Activated T-cell treated with anti-CD3 and anti-CD28 coated beads for 24 hours (primary cell): ENCODE results near the gene NEGR1.

Experiments used
- DNase-seq: peaks from one replicate; pipeline ENCODE4 v3.0.0-alpha.2; 2020; ENCODE audit warnings: low read depth

The NEGR1 gene

DNA sequence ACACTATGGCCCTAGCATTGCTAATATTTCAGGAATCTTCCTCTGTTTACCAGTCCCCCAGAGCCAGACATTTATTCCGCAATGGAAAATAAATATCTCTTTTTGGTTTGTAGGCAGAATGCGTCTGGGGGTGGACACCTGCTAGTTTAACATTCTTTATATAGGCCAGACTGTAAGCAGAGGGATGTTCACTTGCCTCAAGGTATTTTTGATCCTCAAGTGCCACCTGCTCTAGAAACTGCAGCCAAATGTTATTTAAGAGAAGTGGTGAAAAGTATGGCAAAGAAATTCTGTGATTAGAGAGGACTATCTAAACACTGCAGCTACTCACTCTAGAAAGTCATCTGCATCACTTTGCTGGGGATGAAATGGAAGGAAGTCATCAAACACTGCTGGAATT lies 164.7 kb downstream of the NEGR1 start:
- DNase-seq = no peak

DNA sequence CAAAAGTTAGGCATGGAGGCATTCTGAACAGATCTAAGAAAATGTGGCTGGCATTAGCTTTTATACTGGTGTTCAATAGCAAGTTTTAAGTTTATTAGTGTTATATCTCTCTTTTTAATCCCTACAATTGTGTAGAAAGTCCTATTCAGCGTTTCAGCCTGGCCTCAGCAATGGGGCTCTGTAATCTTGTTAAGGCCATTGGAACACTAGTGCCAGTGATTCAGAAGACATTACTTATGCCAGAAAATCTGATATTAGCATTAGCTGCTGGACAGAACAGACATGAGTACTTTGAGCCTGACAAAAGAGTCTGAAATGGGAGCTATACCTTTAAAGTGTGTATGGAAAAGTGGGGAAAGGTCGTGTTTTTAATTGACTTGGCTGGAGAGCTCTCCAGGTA lies 167.0 kb downstream of the NEGR1 start:
- no peak for DNase-seq

DNA sequence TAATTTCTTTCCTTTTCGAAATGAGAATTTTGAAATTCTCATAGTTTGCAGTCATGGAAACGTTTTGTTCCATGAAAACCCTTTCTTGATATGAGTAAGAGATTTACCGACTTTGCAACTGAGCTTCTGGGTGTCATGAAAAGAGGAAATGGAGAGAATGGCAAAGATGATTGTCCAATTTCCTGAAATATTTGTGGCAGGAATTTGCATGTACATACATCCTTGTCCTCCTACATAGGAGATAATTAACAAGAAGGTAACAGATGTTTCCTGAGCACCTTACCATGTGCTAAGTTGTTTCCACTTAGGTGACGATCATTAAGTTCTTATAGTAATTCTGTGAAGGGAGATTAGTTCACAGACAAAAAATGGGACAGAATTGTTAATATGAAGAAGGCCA lies 170.7 kb downstream of the NEGR1 start:
- no peak for DNase-seq

DNA sequence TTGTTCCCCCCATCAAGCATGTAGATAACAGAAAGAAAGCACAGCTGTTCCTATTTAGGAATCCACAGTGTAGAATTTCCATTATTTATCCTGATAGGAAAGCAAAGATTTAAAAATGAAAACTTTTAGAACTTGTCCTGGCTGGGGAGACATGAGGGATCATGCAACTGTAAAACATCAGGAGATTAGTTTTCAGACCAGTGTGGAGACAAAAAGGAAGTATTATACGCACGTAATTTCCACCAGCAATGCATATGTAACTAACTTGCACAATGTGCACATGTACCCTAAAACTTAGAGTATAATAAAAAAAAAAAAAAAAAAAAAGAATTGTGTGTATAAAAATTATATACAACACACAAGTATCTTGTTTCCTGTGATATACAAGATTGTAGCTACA lies 172.4 kb downstream of the NEGR1 start:
- no peak for DNase-seq

DNA sequence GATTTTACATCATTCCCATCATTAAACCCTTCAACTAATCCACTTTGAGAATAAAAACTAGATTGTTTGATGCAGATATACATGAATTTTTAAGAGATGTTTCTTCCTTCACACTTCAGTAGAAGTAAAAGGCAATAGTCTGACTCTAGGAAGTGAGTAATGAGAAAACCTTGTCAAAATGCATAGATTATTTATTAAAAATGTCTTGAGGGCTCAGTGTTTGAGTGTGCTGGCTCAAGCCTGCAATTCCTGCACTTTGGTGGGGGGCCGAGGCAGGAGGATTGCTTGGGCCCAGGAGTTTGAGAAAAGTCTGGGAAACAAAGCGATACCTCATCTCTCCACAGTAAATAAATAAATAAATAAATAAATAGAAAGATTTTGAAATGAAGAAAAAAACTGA lies 177.1 kb downstream of the NEGR1 start:
- no peak for DNase-seq

DNA sequence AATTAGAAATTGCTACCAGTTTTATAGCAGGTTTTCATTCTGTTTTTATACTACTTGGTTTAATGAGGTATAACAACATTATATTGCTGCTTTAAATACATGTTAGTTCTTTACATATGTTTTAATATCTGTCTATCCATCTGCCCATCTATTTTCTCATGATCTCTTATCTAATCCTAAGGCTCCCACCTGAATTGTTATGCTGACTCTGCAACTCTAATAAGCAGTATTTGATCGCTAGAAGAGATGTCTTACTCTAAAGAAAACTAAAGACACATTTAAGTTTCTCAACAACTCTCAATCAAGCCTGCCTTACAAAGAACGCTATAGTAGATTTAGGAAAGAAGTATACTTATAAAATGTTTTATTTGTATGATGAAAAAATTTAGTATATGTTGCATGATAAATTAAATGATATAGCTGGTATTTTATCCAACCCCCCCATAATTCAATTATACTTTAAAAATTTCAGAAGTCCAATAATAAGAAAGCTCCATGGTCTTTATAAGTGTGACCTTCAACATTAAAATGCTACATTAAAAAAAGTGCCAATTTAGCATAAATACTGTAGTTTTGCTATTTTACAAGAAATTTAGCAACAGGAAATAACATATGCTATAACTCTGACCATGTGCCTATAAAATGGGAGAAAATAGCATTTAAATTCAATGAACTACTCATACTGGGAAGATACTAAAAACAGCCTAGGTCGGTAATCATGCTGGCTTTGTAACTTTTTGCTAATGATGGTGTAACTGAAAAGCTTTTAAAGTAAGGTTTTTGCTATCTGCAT lies 180.3 kb downstream of the NEGR1 start:
- DNase-seq = no peak

DNA sequence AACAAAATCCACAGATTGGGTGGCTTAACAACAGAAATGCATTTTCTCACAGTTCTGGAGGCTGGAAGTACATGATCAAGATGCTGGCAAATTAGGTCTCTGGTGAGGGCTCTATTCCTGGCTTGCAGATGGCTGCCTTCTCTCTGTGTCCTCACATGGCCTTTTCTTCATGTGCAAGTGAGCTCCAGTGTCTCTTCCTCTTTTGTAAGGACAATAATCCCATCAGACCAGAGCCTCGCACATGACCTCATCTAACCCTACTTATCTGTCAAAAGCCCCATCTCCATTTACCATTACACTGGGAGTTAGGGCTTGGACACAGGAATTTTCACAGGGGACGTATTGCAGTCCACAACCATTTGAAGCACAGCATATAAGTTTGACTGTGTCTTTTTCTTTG lies 181.6 kb downstream of the NEGR1 start:
- no peak for DNase-seq

DNA sequence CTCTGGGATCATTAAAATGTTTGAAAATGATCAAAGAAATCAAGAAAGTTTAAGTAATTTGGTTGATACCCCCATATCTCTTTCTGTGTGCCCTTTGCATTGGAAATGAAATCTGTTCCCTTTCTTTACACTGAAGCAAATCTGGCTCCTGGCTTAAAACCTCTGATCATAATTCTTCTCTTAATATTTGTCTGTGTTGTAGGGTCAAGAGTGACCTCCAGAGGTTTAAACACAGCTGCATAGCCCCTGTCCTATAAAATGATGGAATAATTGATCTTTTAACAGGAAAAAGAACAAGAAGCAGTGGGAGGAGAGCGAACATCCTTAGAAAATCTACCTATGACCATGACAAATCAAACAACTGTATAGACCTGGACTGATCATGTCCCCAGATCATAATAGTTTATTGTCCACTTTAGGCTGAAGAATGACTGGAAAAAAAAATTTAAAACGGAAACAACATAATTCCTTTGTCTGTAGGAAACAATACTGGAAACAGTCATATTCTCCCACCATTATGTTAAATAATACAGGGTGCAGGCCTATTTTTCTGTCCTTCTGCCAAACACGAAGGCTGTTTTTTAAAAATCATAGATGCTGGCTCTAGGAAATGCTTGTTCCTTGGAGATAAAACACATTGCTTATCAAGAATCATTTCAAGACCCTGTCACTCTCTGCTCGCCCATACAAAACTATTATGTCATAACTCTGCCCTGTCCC lies 184.3 kb downstream of the NEGR1 start:
- no peak for DNase-seq

DNA sequence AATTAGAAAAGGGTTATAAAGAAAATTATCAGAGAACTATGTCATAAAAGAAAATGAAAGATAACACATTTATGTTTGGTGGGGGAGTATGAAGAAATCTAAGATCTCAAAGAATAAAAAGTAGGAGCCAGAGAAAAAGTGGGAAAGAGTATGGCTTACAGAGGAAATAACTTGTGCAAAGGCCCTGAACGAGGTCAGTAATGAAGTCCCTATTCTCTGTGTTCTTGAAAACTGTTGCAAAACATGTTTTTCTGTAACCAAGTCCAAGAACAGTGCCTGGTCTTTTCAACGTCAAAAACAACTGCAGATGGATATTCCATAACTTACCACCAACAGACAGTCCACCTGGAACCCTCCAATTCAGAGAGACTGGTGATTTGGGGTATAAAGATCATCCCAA lies 188.1 kb downstream of the NEGR1 start:
- no peak for DNase-seq

DNA sequence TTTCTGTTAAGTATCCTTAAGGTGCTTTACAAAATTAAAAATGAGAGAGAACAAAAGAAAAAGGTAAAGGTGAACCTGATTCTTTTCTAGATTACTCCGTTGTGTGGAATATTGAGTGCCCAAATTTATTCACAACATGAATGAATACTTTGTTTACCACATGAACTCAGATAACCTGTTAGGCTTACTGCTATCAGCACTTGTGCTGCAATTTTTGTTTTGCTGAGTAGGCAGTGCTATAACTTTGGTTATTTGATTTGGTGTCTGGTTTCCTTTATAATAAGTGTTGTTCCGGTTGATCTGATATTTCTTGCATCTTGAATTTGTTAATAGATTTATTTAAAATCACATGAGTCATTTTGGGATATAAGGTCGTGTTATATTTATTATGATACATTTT lies 195.9 kb downstream of the NEGR1 start:
- DNase-seq = no peak

DNA sequence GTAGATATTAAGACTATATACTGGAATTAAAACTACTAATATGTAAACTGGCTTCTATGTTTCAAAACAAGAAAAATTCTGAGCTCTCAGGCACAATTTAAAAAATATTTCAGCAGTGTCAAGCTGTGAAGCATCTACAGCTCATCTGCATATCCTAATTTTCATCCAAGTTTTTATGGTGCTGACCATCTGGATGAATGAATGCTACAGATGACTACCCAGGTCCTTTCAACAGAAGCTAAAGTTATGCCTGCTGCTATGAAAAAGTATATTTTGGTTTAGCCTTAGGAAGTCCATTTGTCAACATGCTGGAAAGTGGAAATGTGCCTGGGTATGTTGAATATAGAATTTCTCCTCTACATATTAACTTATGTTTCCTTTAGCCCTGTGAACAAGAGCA lies 206.9 kb downstream of the NEGR1 start:
- DNase-seq = no peak

DNA sequence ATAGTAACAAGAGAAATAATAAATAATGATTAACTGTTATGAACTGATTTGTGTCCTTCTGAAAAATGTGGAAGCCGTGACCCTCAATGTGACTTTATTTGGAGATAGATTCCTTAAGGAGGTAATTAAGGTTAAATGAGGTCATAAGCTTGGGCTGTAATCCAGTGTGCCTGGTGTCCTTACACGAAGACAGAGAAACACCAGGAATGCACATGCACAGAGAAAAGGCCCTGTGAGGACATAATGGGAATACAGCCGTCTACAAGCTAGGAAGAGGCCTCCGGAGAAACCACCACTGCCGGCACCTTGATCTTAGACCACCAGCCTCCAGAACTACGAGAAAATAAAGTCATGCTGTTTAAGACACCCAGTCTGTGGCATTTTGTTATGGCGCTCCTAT lies 215.9 kb downstream of the NEGR1 start:
- DNase-seq = no peak

DNA sequence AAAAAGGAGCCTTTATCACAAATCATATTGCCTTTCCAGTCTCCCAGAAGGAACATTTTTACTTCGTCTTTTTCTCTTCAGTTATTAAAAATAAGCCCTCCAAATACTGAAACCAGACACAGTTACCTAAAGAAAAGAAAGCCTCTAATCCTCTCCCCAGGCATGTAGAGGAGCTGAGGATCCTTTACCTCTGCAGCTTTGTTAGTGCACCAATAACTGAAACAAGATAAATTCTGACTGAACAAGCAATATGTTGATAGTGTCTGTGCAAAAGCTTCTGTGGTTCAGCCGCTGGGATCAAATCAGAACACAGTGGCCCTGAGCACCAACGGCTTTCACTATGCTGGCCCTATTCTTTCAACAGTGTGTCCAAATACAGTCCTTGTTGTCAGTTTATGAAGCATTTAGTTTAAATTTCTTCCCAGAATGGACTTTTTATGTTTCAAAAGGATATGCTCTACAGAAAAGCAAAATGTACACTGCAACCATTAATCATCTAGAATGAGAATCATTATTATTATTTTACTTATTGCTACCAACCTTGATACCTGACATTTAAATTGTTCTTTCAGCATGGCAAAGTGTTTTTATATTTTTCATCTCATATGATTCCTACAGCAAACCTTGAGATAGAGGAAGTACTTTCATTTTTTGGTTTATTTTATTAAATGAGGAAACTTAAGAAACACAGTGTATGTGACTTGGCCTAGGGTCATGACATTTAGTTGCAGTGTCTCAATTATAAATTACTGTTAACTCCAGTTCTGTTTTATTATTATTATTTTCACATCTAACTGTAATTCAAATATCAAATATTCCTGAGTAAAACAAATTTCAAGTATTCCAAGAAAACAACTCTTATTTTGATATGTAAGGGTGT lies 217.9 kb downstream of the NEGR1 start:
- DNase-seq = no peak

DNA sequence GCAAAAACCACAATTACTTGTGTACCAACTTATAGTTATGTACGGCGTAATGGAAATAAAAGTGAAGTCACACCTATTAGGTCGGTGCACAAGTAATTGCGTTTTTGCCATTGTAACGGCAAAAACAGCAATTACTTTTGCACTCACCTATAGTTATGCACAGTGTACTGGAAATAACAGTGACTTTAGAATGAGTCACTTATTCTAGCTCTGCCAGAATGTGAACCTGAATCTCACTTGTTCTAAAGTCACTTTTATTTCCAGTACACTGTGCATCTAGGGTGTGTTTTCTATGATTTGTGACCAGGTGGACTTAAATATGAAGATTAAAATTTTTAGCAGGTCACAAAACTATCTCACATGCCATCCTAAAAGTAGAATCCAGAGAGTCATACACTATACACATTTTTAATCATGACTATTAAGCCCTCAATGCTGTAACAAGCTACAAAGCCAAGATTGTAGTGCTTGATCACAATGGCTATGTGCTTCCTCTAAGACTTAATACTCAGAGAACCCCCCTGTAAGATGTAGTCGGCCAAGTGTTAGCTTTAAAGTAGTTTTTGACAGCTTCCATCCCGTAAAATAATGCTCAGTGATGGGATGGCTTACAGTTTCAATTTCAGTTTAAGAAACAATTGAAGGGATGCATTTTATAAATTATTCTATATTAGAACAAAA lies 218.8 kb downstream of the NEGR1 start:
- no peak for DNase-seq

DNA sequence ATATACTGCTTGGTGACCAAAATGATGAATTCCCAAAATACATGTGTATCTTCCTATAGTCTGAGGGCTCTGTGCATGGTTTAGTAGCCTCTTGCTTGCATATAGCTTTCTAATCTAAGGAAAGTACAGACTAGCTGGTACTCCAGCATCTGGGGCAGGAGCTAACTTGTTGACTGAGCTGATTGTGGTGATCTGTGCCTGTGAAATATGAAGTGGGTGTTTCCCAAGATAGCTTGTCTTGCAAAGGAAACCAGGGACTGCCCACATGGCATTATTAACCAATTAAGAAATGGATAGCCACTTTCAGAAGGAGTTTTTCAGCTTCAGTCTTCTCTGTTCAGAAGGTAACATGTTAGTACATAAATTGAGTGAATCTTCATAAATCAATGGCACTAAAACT lies 219.8 kb downstream of the NEGR1 start:
- no peak for DNase-seq

DNA sequence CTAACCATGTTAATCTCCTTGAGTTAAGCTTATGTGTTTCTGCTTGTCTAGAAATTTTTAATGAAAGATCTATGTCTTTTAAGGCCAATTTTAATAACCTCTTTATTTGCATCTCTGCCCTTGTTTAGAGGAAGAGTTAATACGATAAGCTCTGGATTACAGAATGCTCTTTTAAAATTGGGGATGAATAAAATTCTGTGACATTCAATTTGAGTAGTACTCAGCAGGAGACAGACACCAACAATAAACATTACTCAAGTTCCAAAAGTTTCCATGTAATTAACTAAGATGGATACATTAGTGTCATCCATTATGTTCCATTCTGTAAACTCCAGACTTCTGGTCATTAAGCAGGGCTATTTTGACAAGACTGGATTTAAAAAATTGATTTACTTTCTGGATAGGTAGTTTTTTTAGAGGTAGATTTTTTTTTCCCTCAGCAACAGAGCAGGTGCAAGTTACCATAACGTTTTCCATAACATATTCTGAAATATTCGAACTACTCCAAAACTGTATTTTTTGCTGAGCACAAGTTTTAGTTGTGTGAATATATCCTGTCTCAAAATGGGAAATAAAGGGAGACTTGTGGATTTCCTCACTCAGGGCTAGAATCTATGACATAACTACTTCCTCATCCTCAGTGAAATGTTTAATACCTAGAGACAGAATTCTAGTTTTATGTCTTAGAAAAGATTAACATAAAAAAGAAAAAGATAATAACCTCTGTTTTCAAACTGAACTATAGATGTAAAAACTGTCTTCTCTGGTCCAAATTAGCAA lies 221.7 kb downstream of the NEGR1 start:
- no peak for DNase-seq

DNA sequence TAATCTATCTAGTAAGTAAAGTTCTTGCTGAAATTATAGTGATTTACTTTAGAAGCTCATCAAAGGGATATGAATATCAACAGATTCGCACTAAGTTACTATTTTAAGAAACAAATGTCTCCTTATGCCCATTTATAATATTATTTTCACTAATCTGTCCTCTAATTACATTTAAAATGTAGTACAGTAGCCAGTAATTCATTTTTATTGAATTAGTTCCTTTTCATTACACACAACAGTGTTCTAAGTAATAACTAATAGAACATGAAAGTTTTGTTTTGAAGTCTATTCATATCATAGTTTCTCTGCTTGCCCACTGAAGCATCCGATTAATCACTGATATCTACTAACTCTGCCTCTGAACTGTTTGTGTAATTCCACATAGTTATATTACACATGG lies 225.8 kb downstream of the NEGR1 start:
- no peak for DNase-seq

DNA sequence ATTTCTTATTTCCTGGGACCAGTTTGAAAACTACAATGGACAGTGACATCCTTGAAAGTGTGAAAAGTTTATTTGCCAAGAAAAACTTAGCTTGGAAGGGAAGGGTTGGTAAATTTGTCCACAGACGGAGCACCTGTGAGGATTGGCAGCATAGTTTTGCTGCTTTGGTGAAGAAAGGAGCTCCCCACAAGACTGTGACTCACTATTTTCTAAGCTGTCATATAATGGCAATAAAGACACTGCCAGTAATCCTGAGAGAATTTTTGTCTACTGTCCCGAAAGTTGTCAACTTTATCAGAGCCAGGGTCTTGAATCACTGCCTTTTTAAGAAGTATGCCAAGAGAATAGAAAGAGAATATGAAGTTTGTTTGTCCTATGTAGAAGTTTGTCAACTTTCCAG lies 230.8 kb downstream of the NEGR1 start:
- no peak for DNase-seq

DNA sequence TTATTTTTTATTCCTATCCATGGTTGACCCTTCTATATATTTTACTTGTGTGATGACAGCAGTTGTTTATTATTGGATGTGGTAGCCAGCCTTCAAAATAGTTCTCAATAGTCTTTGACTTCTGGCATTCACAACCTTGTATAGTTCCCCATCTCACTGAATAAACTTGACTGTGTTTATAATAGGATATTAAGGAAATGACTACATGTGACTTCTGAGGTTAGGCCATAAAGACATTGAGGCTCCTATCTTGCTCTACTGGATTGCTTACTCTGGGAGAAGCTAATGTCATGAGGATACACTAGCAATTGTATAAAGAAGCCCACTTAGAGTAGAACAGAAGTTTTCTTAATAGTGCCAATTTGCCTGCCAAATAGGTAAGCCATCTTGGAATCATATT lies 231.8 kb downstream of the NEGR1 start:
- DNase-seq = no peak

DNA sequence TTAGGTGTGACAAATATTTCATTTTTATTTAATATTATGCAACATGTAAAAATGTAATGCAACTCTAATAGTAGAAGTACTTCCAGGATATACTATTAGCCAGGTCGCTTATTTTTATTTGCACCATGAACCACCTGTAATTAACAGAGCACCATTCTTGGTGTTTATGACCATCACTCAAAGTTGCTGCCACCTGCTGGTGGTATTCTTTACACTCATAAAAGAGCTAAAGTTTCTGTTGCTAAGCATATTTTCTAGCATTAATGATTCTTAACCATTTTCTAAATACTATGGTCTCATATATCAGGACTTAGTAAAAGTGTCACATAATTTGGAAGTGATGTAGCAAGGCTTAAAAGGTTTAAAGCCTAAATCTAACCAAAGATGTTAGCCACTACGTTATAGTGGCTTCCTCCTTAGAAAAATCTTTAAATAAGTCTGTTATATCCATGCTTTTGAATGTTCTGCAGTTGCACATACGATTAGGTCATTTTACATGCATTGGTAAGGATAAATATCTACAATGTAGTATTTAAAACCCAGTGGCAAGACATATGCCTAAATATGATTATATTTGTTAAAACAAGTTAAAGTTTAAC lies 244.5 kb downstream of the NEGR1 start:
- DNase-seq = no peak

DNA sequence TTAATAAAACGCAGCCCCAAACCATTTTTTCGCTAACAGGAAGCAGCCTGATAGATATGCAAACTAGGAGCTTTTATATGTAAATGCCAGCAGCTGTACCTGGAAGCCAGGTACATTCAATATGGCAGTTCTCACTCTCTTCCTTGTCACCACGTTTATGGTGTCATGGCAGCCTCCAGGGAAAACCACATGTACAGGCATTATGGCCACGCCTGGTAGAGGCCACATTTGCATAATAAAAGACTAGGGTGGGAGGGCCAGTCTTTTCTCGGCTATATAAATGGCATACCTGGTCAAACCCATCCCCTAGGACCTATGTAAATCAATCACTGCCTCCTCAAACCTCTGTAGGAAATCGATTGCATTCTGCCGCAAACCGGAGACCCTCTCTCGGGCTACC lies 247.5 kb downstream of the NEGR1 start:
- DNase-seq = no peak
